ENCODE measurements around the gene PNMA6A. TPM values are rescaled to one million over a fixed set of nuclear protein-coding genes. Genes with fewer than 3 reads are reported as not detected.

The PNMA6A gene
- total and polyA plus RNA-seq, 2 of the 4 experiments (the other 2 are of a cell fraction): 0.18 to 0.21 TPM

DNA sequence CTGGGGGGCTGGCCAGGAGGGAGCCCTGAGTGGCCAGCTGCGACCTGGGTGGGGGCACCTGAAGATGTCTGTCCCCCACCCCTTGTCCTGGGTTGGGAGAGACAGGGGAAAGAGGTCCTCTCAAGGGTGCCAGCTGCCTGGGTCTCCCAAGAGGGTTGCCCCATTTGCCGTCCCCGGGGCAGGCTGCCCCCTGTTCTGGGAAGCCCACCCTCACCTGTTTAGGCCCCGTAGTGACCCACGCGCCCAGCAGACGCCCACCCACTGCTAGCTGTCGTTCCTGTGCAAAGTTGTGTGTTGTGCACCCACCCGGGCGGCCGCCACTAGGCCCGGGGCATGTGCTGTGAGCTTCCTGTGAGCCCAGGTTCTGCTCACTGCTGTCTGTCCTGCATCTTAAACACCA, 41.5 kb upstream of the PNMA6A start:
- H3K9ac ChIP-seq (ENCODE audit: low read depth, low read length): no peak overlapping the region
- no peak overlapping the region for H3K27ac ChIP-seq (ENCODE audit: insufficient read depth, low read length)
- POLR2A ChIA-PET (ENCODE audit: unreplicated experiment): no interaction called here
- no peak overlapping the region for H3K4ac ChIP-seq (ENCODE audit: low read depth, low read length)
- no peaks in the 10 kb centered on the region for H4K20me1 ChIP-seq (ENCODE audit: insufficient read depth, low read length)
- H3K4me1 ChIP-seq (ENCODE audit: control insufficient read depth, insufficient read depth, low read length): no peaks in the 10 kb centered on the region
- no peak for TF ChIP-seq FOS (IDR thresholded peaks at IDR 0.05; ENCODE audit: low read depth, low read length)
- TF ChIP-seq CEBPB (IDR thresholded peaks at IDR 0.05; ENCODE audit: low read depth, low read length): no peak
- TF ChIP-seq, protein P1, sequence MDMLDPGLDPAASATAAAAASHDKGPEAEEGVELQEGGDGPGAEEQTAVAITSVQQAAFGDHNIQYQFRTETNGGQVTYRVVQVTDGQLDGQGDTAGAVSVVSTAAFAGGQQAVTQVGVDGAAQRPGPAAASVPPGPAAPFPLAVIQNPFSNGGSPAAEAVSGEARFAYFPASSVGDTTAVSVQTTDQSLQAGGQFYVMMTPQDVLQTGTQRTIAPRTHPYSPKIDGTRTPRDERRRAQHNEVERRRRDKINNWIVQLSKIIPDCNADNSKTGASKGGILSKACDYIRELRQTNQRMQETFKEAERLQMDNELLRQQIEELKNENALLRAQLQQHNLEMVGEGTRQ (IDR thresholded peaks at IDR 0.05; ENCODE audit: low read depth, low read length): no peak
- TF ChIP-seq MAZ (IDR thresholded peaks at IDR 0.05; ENCODE audit: borderline replicate concordance, low read depth, low read length): no peak
- TF ChIP-seq RCOR1 (IDR thresholded peaks at IDR 0.05; ENCODE audit: insufficient replicate concordance, low read length): no peak
- no peak for TF ChIP-seq MAFK (IDR thresholded peaks at IDR 0.05; ENCODE audit: low read depth, low read length)
- no peak for TF ChIP-seq CHD1 (IDR thresholded peaks at IDR 0.05; ENCODE audit: low read depth, low read length)
- TF ChIP-seq BHLHE40 (IDR thresholded peaks at IDR 0.05; ENCODE audit: low read depth, low read length): no peak
- CTCF ChIA-PET: no interaction called here
- no peak overlapping the region for H2AK5ac ChIP-seq (ENCODE audit: low read depth, low read length)
- H3K36me3 ChIP-seq (ENCODE audit: control insufficient read depth, insufficient read depth, low read length): no peaks in the 10 kb centered on the region
- H3K56ac ChIP-seq (ENCODE audit: extremely low read depth, insufficient read depth, low read length): no peak overlapping the region
- no peaks in the 10 kb centered on the region for H3K9me1 ChIP-seq (ENCODE audit: insufficient read depth, low read length)
- H2AK9ac ChIP-seq (replicated peaks; ENCODE audit: low read depth, low read length, poor library complexity): no peak overlapping the region
- ATAC-seq (ENCODE audit: low read depth) (no peak), DNase-seq (no peak)
- in situ Hi-C loops (cut with MboI; ENCODE audit: low sequenced_read_pairs): loop anchor here (25.0 kb wide), 1 partner anchor 432 kb away; the partner anchor contains the start of gene HAUS7
- 61% methylated on average over 4 of the region's 12 CpGs; no CpG with 5 or more reads in 1 of the 2 experiments for WGBS, 2 experiments (ENCODE audit: extremely low coverage in 2 of 2, insufficient read length in 1 of 2)
- no TSS peak for BruUV-seq (replicated peaks)
- no peak overlapping the region for H2BK15ac ChIP-seq (ENCODE audit: low read depth, low read length)
- no peak overlapping the region for H4K5ac ChIP-seq (ENCODE audit: low read depth, low read length)
- no peaks in the 10 kb centered on the region for H3K79me1 ChIP-seq (ENCODE audit: low read depth in 1 of 2, low read length in 2 of 2)
- H4K91ac ChIP-seq (ENCODE audit: insufficient read depth, low read depth, low read length): no peak overlapping the region
- H2BK20ac ChIP-seq (ENCODE audit: low read depth, low read length): no peak overlapping the region
- intact Hi-C loops (cut with micrococcal nuclease): loop anchor here (5.0 kb wide), 1 partner anchor 636 kb away; no protein-coding TSS in a partner anchor
- no peak overlapping the region for H3K4me2 ChIP-seq (ENCODE audit: low read depth, low read length)
- dilution Hi-C loops (cut with HindIII; ENCODE audit: low sequenced_read_pairs, unreplicated experiment): no loop called here
- H2BK5ac ChIP-seq (ENCODE audit: low read depth, low read length, poor library complexity, severe bottlenecking): no peak overlapping the region
- no peaks in the 10 kb centered on the region; the same call in none of the 2 replicates for H3K9me3 ChIP-seq (ENCODE audit: control insufficient read depth, insufficient read depth, low read length)
- no peaks in the 10 kb centered on the region; the same call in 1 of the 2 replicates for H3K27me3 ChIP-seq (ENCODE audit: control insufficient read depth, insufficient read depth, low read length)
- no peak overlapping the region for H4K8ac ChIP-seq (ENCODE audit: low read depth in 2 of 2, low read length in 2 of 2)
- no peak overlapping the region for H3K18ac ChIP-seq (ENCODE audit: low read depth, low read length)
- H2AFZ ChIP-seq (replicated peaks; ENCODE audit: low read length, poor library complexity): no peak overlapping the region
- H3K4me3 ChIP-seq (ENCODE audit: insufficient read depth, low read depth, low read length): no peak overlapping the region
- H3K14ac ChIP-seq (replicated peaks; ENCODE audit: low read depth, low read length): no peak overlapping the region
- no peak overlapping the region for H2BK120ac ChIP-seq (ENCODE audit: low read depth, low read length)
- H3K23ac ChIP-seq (ENCODE audit: low read depth, low read length): no peak overlapping the region
